Activated effector memory CD4-positive, alpha-beta T cell treated with anti-CD3 and anti-CD28 coated beads, Interleukin-2, amount 50 U/mL, for 16 hours (primary cell): ENCODE data around the gene ZNF579.

ENCODE experiments used
- DNase-seq: peaks from one replicate; pipeline ENCODE4 v3.0.0-alpha.2; 2020

Gene ZNF579

GRCh38 chr19:55580628-55581144 is at the start of gene ZNF579:
Gene ZNF579, minus strand, starts transcription at chr19:55580848. Its CDS starts 1,209 bp downstream, at chr19:55579639.
- DNase-seq: peak; percentile 91

- peak; percentile 82 for DNase-seq
Observed at GRCh38 chr19:55626350-55626749, 45.7 kb upstream of the ZNF579 start.

- DNase-seq: no peak
Observed at GRCh38 chr19:55625004-55625326, 44.3 kb upstream of the ZNF579 start.

GRCh38 chr19:55624109-55625003 is 43.7 kb upstream of the ZNF579 start, which contains the start of gene ZNF784:
Gene ZNF784, minus strand, starts transcription at chr19:55624566. Its CDS starts 5 bp downstream, at chr19:55624561.
- DNase-seq: peak; percentile 97

GRCh38 chr19:55623561-55623960 is 42.9 kb upstream of the ZNF579 start:
- DNase-seq: no peak

GRCh38 chr19:55623130-55623529 is 42.5 kb upstream of the ZNF579 start:
- no peak for DNase-seq

- no peak for DNase-seq
Observed at GRCh38 chr19:55622242-55622969, 41.8 kb upstream of the ZNF579 start.

- DNase-seq: no peak
Observed at GRCh38 chr19:55621673-55622231, 41.1 kb upstream of the ZNF579 start.

- no peak for DNase-seq
Observed at GRCh38 chr19:55621205-55621672, 40.6 kb upstream of the ZNF579 start.

GRCh38 chr19:55620410-55621204 is 40.0 kb upstream of the ZNF579 start:
- DNase-seq: no peak

- no peak for DNase-seq
Observed at GRCh38 chr19:55619286-55619685, 38.6 kb upstream of the ZNF579 start.

GRCh38 chr19:55618426-55618825 is 37.8 kb upstream of the ZNF579 start:
- DNase-seq: no peak

GRCh38 chr19:55617426-55617825 is 36.8 kb upstream of the ZNF579 start:
- no peak for DNase-seq

GRCh38 chr19:55616395-55616875 is 35.8 kb upstream of the ZNF579 start:
- no peak for DNase-seq

- DNase-seq: no peak
Observed at GRCh38 chr19:55615543-55616394, 35.1 kb upstream of the ZNF579 start.

GRCh38 chr19:55614711-55615542 is 34.3 kb upstream of the ZNF579 start:
- DNase-seq: no peak

GRCh38 chr19:55613930-55614710 is 33.5 kb upstream of the ZNF579 start:
- DNase-seq: no peak

GRCh38 chr19:55613396-55613795 is 32.7 kb upstream of the ZNF579 start:
- no peak for DNase-seq

GRCh38 chr19:55611983-55612645 is 31.5 kb upstream of the ZNF579 start:
- no peak for DNase-seq
